CD14-positive monocyte (primary cell): ENCODE data around the gene MCM3AP. TPM values are rescaled to one million over a fixed set of nuclear protein-coding genes. Genes with fewer than 3 reads are reported as not detected.

ENCODE experiments used
- DNase-seq, 3 donors: peaks; one replicate each; pipeline ENCODE4 v3.0.0-alpha.2; 2011 to 2022
- H2AFZ ChIP-seq: 2 replicates; pipeline ENCODE4 v1.6.0; 2012; ENCODE audit warnings: mild to moderate bottlenecking, low read depth, low read length, inconsistent platforms; ENCODE audit not compliant: insufficient read depth, poor library complexity, severe bottlenecking
- H3K27ac ChIP-seq, 2 donors: 1 replicate in 1 of 2; 2 replicates in 1 of 2; pipeline ENCODE4 v1.5.1; 2012 to 2013; ENCODE audit warnings: low read length in 2 of 2, control low read depth in 1 of 2, inconsistent platforms in 1 of 2, low read depth in 1 of 2, mild to moderate bottlenecking in 1 of 2
- H3K27me3 ChIP-seq, 2 donors: one replicate each; pipeline versions ENCODE4 v1.6.0 to v1.6.1; 2011 to 2013; ENCODE audit warnings: low read length in 2 of 2; ENCODE audit not compliant: control insufficient read depth in 2 of 2, insufficient read depth in 2 of 2
- H3K36me3 ChIP-seq, 2 donors: replicated peaks in 1 of 2; 1 replicate in 1 of 2; 2 replicates in 1 of 2; pipeline versions ENCODE4 v1.5.1 to v1.6.1; 2012 to 2013; ENCODE audit warnings: low read length in 2 of 2, control low read depth in 1 of 2, inconsistent platforms in 1 of 2, mild to moderate bottlenecking in 1 of 2; ENCODE audit not compliant: insufficient read depth in 2 of 2, control insufficient read depth in 1 of 2
- H3K4me1 ChIP-seq, 2 donors: 1 replicate in 1 of 2; 2 replicates in 1 of 2; pipeline versions ENCODE4 v1.5.1 to v1.6.1; 2012 to 2013; ENCODE audit warnings: low read length in 2 of 2, control low read depth in 1 of 2, inconsistent platforms in 1 of 2, mild to moderate bottlenecking in 1 of 2, moderate library complexity in 1 of 2; ENCODE audit not compliant: insufficient read depth in 2 of 2, control insufficient read depth in 1 of 2
- H3K4me2 ChIP-seq: replicated peaks from 2 replicates; pipeline ENCODE3; 2012; ENCODE audit warnings: low read length, moderate library complexity, mild to moderate bottlenecking; ENCODE audit not compliant: poor library complexity, severe bottlenecking; ENCODE audit errors: extremely low read depth
- H3K4me3 ChIP-seq, 3 experiments: fragments of 200-600 bp in 1 of 3; sonication (generic) in 1 of 3; replicated peaks in 1 of 3; 1 replicate in 2 of 3; 2 replicates in 1 of 3; pipeline ENCODE4 v1.5.1; 2011 to 2013; ENCODE audit warnings: low read length in 3 of 3, mild to moderate bottlenecking in 3 of 3, control low read depth in 2 of 3, low read depth in 2 of 3, inconsistent platforms in 1 of 3, moderate library complexity in 1 of 3
- H3K79me2 ChIP-seq: 2 replicates; pipeline ENCODE4 v1.6.0; 2012; ENCODE audit warnings: mild to moderate bottlenecking, control low read depth, inconsistent platforms, low read length, moderate library complexity; ENCODE audit not compliant: insufficient read depth
- H3K9ac ChIP-seq: 2 replicates; pipeline ENCODE4 v1.6.0; 2017; ENCODE audit warnings: low read length, mild to moderate bottlenecking; ENCODE audit not compliant: insufficient read depth, poor library complexity, severe bottlenecking
- H3K9me3 ChIP-seq, 2 donors: replicated peaks in 1 of 2; 1 replicate in 1 of 2; 2 replicates in 1 of 2; pipeline versions ENCODE4 v1.5.1 to v1.6.1; 2012 to 2013; ENCODE audit warnings: low read length in 2 of 2, control low read depth in 1 of 2; ENCODE audit not compliant: control insufficient read depth in 1 of 2, insufficient read depth in 1 of 2
- H4K20me1 ChIP-seq: 2 replicates; pipeline ENCODE4 v1.6.0; 2012; ENCODE audit warnings: mild to moderate bottlenecking, low read length, control low read depth, moderate library complexity; ENCODE audit not compliant: insufficient read depth
- H3K27ac Mint-ChIP-seq, 7 donors: one replicate each; pipeline ENCODE4 v1.8.0; 2020; ENCODE audit warnings: mild to moderate bottlenecking in 7 of 7, mixed read lengths in 7 of 7, moderate library complexity in 6 of 7, inconsistent platforms in 2 of 7
- H3K27me3 Mint-ChIP-seq, 3 donors: one replicate each; pipeline ENCODE4 v1.8.0; 2021 to 2022; ENCODE audit warnings: low read depth in 3 of 3, mild to moderate bottlenecking in 3 of 3, mixed read lengths in 3 of 3, moderate library complexity in 3 of 3, inconsistent platforms in 1 of 3
- H3K36me3 Mint-ChIP-seq, 2 donors: one replicate each; pipeline ENCODE4 v1.8.0; 2020; ENCODE audit warnings: mixed read lengths in 2 of 2, inconsistent platforms in 1 of 2, mild to moderate bottlenecking in 1 of 2
- H3K4me1 Mint-ChIP-seq: one replicate; pipeline ENCODE4 v1.8.0; 2020; ENCODE audit warnings: mild to moderate bottlenecking, mixed read lengths
- H3K4me3 Mint-ChIP-seq, 2 donors: one replicate each; pipeline ENCODE4 v1.8.0; 2020; ENCODE audit warnings: mild to moderate bottlenecking in 2 of 2, mixed read lengths in 2 of 2, moderate library complexity in 1 of 2
- H3K9me3 Mint-ChIP-seq, 7 donors: one replicate each; pipeline ENCODE4 v1.8.0; 2020 to 2022; ENCODE audit warnings: mixed read lengths in 7 of 7, mild to moderate bottlenecking in 6 of 7, moderate library complexity in 6 of 7, inconsistent platforms in 2 of 7
- WGBS: methylation state at CpG from one replicate; pipeline ENCODE4 v1.1.5; 2013; ENCODE audit warnings: missing lambda C conversion rate; ENCODE audit not compliant: insufficient coverage; 5-methylcytosine and 5-hydroxymethylcytosine counted together
- intact Hi-C, 2 donors: fragments of 100-400 bp; cut with micrococcal nuclease; formaldehyde crosslinking; loops; one replicate each; pipeline versions ENCODE4 v1.15.0 to v1.15.1; 2023
- polyA plus RNA-seq, 3 donors: library from polyadenylated mRNA; depleted of rRNA in 1 of 3; unstranded in 2 of 3; stranded (reverse) in 1 of 3; fragments of 300-500 nt in 2 of 3; fragments of >200 nt in 1 of 3; fragmentation: Illumina TruSeq in 2 of 3; gene quantifications; 1 replicate in 2 of 3; 2 replicates in 1 of 3; pipeline ENCODE4 v1.2.3, GENCODE V29; 2012 to 2021
- TF ChIP-seq, protein P1 (sequence below): fragments of 200-600 bp; IDR thresholded peaks from one replicate; pipeline ENCODE4 v1.8.0; 2022; ENCODE audit warnings: antibody characterized with exemption, mild to moderate bottlenecking

MCM3AP gene
- polyA plus RNA-seq, 3 donors = 30.9 to 62.4 (median 32.7) TPM

DNA sequence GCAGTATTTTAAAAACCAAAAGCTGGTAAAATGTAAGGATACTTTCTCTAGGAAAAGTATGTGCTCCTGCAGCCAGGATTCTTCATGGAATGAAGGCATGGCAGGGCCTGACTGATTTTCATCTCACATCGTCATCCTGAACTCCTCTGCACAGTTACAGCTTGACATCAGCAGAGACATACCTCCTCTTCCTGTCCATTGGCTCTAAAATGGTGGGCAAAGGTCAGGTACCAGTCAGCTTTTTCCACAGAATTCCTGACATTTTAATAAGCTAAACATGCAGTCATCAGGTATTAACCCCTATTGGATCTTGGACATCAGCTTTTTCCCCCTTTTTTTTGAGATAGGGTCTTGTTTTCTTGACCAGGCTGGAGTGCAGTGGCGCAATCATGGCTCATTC is 44.4 kb upstream of the MCM3AP start:
- Histone ChIP-seq H3K4me3 (no peak overlapping the region), H3K9ac (no peak overlapping the region), H3K27me3 (no peaks in the 10 kb centered on the region), H3K79me2 (peaks cover 65% of the 10 kb centered on the region), H3K9me3 (no peaks in the 10 kb centered on the region), H4K20me1 (peaks cover 3% of the 10 kb centered on the region), H3K4me2 (no peak overlapping the region), H3K27ac (no peak overlapping the region), H2AFZ (no peak overlapping the region), H3K4me1 (peaks cover 7 to 12% of the 10 kb centered on the region in 2 donors), H3K36me3 (peaks cover 34 to 65% of the 10 kb centered on the region in 2 donors)
- Mint-ChIP-seq H3K27me3 (no peaks in the 10 kb centered on the region), H3K27ac (no peak overlapping the region), H3K36me3 (peaks cover 36 to 77% of the 10 kb centered on the region in 2 donors), H3K4me1 (peaks cover 7% of the 10 kb centered on the region), H3K9me3 (no peaks in the 10 kb centered on the region), H3K4me3 (no peak overlapping the region)
- WGBS = 100% methylated on average over 2 of the region's 2 CpGs
- DNase-seq = no peak
- TF ChIP-seq, protein P1, sequence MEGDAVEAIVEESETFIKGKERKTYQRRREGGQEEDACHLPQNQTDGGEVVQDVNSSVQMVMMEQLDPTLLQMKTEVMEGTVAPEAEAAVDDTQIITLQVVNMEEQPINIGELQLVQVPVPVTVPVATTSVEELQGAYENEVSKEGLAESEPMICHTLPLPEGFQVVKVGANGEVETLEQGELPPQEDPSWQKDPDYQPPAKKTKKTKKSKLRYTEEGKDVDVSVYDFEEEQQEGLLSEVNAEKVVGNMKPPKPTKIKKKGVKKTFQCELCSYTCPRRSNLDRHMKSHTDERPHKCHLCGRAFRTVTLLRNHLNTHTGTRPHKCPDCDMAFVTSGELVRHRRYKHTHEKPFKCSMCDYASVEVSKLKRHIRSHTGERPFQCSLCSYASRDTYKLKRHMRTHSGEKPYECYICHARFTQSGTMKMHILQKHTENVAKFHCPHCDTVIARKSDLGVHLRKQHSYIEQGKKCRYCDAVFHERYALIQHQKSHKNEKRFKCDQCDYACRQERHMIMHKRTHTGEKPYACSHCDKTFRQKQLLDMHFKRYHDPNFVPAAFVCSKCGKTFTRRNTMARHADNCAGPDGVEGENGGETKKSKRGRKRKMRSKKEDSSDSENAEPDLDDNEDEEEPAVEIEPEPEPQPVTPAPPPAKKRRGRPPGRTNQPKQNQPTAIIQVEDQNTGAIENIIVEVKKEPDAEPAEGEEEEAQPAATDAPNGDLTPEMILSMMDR = no peak
- intact Hi-C loops = loop anchor here in 1 of 2 donors (10.0 kb wide), 1 partner anchor 145 kb away; the partner anchor contains the start of gene SPATC1L

DNA sequence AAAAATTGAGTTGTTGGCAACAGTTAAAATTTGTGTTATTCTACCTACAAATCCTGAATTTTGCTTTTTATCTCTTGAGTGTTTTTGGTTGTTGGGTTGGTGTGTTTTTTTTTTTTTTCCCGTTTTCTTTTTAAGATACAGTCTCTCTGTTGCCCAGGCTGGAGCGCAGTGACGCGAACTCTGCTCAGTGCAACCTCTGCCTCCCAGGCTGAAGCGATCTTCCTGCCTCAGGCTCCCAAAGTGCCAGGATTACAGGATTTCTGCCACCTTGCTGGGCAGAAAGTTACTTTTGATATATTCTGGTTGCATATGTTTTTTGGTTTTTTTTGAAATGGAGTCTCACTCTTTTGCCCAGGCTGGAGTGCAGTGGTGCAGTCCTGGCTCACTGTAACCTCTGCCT is 42.7 kb upstream of the MCM3AP start:
- Histone ChIP-seq H3K9me3 (no peaks in the 10 kb centered on the region), H3K4me2 (no peak overlapping the region), H3K4me1 (peaks cover 8 to 15% of the 10 kb centered on the region in 2 donors), H3K36me3 (peaks cover 26 to 55% of the 10 kb centered on the region in 2 donors), H3K79me2 (peaks cover 68% of the 10 kb centered on the region), H3K27ac (no peak overlapping the region), H3K4me3 (no peak overlapping the region), H3K9ac (no peak overlapping the region), H3K27me3 (no peaks in the 10 kb centered on the region), H4K20me1 (peaks cover 3% of the 10 kb centered on the region), H2AFZ (no peak overlapping the region)
- TF ChIP-seq, protein P1 = no peak
- Mint-ChIP-seq H3K9me3 (no peaks in the 10 kb centered on the region), H3K27me3 (no peaks in the 10 kb centered on the region), H3K4me3 (no peak overlapping the region), H3K27ac (no peak overlapping the region), H3K36me3 (peaks cover 29 to 61% of the 10 kb centered on the region in 2 donors), H3K4me1 (peaks cover 9% of the 10 kb centered on the region)
- WGBS = 94% methylated on average over 3 of the region's 5 CpGs
- no peak for DNase-seq
- intact Hi-C loops = loop anchor here in 1 of 2 donors (10.0 kb wide), 1 partner anchor 143 kb away; the partner anchor contains the start of gene SPATC1L
